H1 (cell line): ENCODE measurements around the gene AEBP1. TPM values are rescaled to one million over a fixed set of nuclear protein-coding genes. Genes with fewer than 3 reads are reported as not detected.

Experiments used
- polyA plus RNA-seq, 7 experiments: library from polyadenylated mRNA; depleted of rRNA in 3 of 7; stranded (reverse) in 5 of 7; unstranded in 2 of 7; fragments of >200 nt in 5 of 7; fragments of 200-250 nt in 2 of 7; gene quantifications; 1 replicate in 5 of 7; 2 replicates in 1 of 7; 4 replicates in 1 of 7; pipeline versions ENCODE4 v1.2.1 to v1.2.3, GENCODE V29; 2011 to 2013; ENCODE audit warnings: missing spikeins in 2 of 7, mixed read lengths in 2 of 7
- total RNA-seq: library from RNA; stranded (reverse); fragmentation: NEBNext Ultra II Directional; extraction: Animal tissue kit (Norgen Biotek cat#: 25700); gene quantifications from 2 replicates; pipeline ENCODE4 v1.2.1, GENCODE V29; 2021
- TF ChIP-seq, protein P1 (sequence below): fragments of 300-600 bp; sonication (generic); IDR thresholded peaks from 2 replicates; pipeline ENCODE4 v1.7.1; 2012; ENCODE audit warnings: low read length, moderate library complexity, mild to moderate bottlenecking, inconsistent platforms; ENCODE audit not compliant: insufficient replicate concordance

Gene AEBP1
- total and polyA plus RNA-seq, 2 of the 8 experiments (the other 6 are each of a cell fraction or from before 2014, with no cell fraction given), result 10.4 to 41.2 TPM

DNA sequence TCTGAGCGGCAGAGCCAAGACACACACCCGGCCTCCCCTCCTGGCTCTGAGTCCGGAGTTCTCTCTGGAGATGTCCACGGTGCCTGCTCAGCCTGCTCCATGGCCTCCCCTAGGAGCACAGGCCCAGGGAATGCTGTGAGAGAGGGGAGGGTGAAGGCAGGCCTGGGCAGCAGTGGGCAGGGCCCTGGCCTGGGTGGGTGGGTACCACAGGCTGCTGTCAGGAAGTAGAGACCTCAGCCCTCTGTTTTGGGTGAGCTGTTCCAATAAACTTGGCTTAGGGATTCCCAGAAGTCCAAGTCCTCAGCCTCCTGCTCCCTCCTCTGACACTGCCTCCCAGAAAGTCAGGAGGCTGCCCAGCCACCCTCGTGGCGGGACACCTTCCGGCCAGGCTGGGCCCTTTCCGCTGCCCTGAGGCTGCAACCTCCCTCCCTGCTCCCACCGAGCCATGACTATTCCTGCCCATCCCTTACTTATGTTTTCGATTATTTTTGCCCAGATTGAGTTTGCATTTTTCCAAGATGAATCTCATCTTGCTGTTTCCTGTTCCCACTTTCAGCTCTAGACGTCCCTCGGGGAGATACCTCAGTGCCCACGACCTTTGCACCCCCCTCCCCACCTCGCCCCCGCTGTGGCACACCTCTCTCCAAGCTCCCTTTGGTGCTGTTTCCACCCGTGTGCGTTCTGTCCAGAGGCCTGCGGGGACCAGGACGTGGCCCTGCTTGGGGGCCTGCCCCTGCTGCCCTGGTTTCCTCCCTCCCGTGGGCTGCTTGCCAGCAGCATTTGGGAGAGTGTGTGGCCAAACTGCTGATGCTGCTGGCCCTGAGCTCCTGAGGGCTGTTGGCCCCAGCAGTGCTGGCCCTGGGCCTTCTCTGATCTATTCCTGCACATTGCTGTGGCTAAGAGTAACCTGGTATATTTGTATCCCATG lies 16.0 kb upstream of the AEBP1 start (continued):
- TF ChIP-seq, protein P1, sequence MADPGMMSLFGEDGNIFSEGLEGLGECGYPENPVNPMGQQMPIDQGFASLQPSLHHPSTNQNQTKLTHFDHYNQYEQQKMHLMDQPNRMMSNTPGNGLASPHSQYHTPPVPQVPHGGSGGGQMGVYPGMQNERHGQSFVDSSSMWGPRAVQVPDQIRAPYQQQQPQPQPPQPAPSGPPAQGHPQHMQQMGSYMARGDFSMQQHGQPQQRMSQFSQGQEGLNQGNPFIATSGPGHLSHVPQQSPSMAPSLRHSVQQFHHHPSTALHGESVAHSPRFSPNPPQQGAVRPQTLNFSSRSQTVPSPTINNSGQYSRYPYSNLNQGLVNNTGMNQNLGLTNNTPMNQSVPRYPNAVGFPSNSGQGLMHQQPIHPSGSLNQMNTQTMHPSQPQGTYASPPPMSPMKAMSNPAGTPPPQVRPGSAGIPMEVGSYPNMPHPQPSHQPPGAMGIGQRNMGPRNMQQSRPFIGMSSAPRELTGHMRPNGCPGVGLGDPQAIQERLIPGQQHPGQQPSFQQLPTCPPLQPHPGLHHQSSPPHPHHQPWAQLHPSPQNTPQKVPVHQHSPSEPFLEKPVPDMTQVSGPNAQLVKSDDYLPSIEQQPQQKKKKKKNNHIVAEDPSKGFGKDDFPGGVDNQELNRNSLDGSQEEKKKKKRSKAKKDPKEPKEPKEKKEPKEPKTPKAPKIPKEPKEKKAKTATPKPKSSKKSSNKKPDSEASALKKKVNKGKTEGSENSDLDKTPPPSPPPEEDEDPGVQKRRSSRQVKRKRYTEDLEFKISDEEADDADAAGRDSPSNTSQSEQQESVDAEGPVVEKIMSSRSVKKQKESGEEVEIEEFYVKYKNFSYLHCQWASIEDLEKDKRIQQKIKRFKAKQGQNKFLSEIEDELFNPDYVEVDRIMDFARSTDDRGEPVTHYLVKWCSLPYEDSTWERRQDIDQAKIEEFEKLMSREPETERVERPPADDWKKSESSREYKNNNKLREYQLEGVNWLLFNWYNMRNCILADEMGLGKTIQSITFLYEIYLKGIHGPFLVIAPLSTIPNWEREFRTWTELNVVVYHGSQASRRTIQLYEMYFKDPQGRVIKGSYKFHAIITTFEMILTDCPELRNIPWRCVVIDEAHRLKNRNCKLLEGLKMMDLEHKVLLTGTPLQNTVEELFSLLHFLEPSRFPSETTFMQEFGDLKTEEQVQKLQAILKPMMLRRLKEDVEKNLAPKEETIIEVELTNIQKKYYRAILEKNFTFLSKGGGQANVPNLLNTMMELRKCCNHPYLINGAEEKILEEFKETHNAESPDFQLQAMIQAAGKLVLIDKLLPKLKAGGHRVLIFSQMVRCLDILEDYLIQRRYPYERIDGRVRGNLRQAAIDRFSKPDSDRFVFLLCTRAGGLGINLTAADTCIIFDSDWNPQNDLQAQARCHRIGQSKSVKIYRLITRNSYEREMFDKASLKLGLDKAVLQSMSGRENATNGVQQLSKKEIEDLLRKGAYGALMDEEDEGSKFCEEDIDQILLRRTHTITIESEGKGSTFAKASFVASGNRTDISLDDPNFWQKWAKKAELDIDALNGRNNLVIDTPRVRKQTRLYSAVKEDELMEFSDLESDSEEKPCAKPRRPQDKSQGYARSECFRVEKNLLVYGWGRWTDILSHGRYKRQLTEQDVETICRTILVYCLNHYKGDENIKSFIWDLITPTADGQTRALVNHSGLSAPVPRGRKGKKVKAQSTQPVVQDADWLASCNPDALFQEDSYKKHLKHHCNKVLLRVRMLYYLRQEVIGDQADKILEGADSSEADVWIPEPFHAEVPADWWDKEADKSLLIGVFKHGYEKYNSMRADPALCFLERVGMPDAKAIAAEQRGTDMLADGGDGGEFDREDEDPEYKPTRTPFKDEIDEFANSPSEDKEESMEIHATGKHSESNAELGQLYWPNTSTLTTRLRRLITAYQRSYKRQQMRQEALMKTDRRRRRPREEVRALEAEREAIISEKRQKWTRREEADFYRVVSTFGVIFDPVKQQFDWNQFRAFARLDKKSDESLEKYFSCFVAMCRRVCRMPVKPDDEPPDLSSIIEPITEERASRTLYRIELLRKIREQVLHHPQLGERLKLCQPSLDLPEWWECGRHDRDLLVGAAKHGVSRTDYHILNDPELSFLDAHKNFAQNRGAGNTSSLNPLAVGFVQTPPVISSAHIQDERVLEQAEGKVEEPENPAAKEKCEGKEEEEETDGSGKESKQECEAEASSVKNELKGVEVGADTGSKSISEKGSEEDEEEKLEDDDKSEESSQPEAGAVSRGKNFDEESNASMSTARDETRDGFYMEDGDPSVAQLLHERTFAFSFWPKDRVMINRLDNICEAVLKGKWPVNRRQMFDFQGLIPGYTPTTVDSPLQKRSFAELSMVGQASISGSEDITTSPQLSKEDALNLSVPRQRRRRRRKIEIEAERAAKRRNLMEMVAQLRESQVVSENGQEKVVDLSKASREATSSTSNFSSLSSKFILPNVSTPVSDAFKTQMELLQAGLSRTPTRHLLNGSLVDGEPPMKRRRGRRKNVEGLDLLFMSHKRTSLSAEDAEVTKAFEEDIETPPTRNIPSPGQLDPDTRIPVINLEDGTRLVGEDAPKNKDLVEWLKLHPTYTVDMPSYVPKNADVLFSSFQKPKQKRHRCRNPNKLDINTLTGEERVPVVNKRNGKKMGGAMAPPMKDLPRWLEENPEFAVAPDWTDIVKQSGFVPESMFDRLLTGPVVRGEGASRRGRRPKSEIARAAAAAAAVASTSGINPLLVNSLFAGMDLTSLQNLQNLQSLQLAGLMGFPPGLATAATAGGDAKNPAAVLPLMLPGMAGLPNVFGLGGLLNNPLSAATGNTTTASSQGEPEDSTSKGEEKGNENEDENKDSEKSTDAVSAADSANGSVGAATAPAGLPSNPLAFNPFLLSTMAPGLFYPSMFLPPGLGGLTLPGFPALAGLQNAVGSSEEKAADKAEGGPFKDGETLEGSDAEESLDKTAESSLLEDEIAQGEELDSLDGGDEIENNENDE, result no peak
